SK-N-SH (cell line): ENCODE measurements around the gene PIN1. TPM values are rescaled to one million over a fixed set of nuclear protein-coding genes. Genes with fewer than 3 reads are reported as not detected.

Experiments
- CTCF ChIA-PET: fragments of 300-600, 350-600 bp; formaldehyde crosslinking; extraction: SDS; loops from one replicate; lab custom pipeline; 2021; lab: Yijun Ruan, JAX
- POLR2A ChIA-PET: fragments of 350-600 bp; sonication (Branson Sonifier 250); formaldehyde crosslinking; extraction: SDS; loops from one replicate; lab custom pipeline; 2020; ENCODE audit warnings: antibody characterized with exemption, inconsistent platforms; lab: Yijun Ruan, JAX
- DNase-seq: peaks from one replicate; pipeline ENCODE4 v3.0.0; 2012
- H2AFZ ChIP-seq: fragments of 200-600 bp; sonication (generic); 2 replicates; pipeline ENCODE4 v1.8.1; 2016; ENCODE audit warnings: antibody characterized with exemption, mild to moderate bottlenecking, low read depth
- H3F3A ChIP-seq: fragments of 200-600 bp; sonication (generic); replicated peaks from 2 replicates; pipeline ENCODE3; 2016; ENCODE audit warnings: antibody characterized with exemption, mild to moderate bottlenecking; ENCODE audit not compliant: insufficient read depth
- H3K27ac ChIP-seq, 2 experiments: fragments of 200-500 bp in 1 of 2; fragments of 200-600 bp in 1 of 2; sonication (Bioruptor generic) in 1 of 2; sonication (generic), shearing (Covaris generic) in 1 of 2; 2 replicates each; pipeline versions ENCODE4 v1.5.1 to v1.6.1; 2014 to 2016; ENCODE audit warnings: low read depth in 2 of 2, inconsistent platforms in 1 of 2, low read length in 1 of 2, mild to moderate bottlenecking in 1 of 2, mixed read lengths in 1 of 2
- H3K27me3 ChIP-seq: fragments of 200-600 bp; sonication (generic), shearing (Covaris generic); 2 replicates; pipeline ENCODE4 v1.6.1; 2016; ENCODE audit warnings: mixed run types; ENCODE audit not compliant: insufficient read depth
- H3K36me3 ChIP-seq, 2 experiments: fragments of 200-500 bp in 1 of 2; fragments of 200-600 bp in 1 of 2; sonication (Bioruptor generic) in 1 of 2; sonication (generic) in 1 of 2; replicated peaks in 1 of 2; 2 replicates each; pipeline versions ENCODE3 to v1.5.1; 2014 to 2016; ENCODE audit warnings: low read length in 1 of 2, mild to moderate bottlenecking in 1 of 2; ENCODE audit not compliant: insufficient read depth in 2 of 2, control insufficient read depth in 1 of 2
- H3K4me1 ChIP-seq, 2 experiments: fragments of 200-500 bp in 1 of 2; fragments of 200-600 bp in 1 of 2; sonication (Bioruptor generic) in 1 of 2; sonication (generic), shearing (Covaris generic) in 1 of 2; 2 replicates each; pipeline versions ENCODE4 v1.5.1 to v1.6.1; 2014 to 2016; ENCODE audit warnings: low read depth in 1 of 2, low read length in 1 of 2, mixed run types in 1 of 2; ENCODE audit not compliant: insufficient read depth in 2 of 2, control insufficient read depth in 1 of 2
- H3K4me2 ChIP-seq: fragments of 200-600 bp; sonication (generic), shearing (Covaris generic); 2 replicates; pipeline ENCODE4 v1.6.1; 2017; ENCODE audit warnings: mixed run types
- H3K4me3 ChIP-seq, 2 experiments: fragments of 200-500 bp in 1 of 2; fragments of 200-600 bp in 1 of 2; sonication (Bioruptor generic) in 1 of 2; sonication (generic), shearing (Covaris generic) in 1 of 2; 2 replicates each; pipeline versions ENCODE4 v1.5.1 to v1.8.1; 2014 to 2016; ENCODE audit warnings: low read depth in 2 of 2, inconsistent platforms in 1 of 2, low read length in 1 of 2, mild to moderate bottlenecking in 1 of 2, mixed read lengths in 1 of 2, moderate library complexity in 1 of 2
- H3K79me2 ChIP-seq: fragments of 200-600 bp; sonication (generic); 2 replicates; pipeline ENCODE4 v1.8.1; 2017; ENCODE audit warnings: mild to moderate bottlenecking; ENCODE audit not compliant: insufficient read depth
- H3K9ac ChIP-seq: fragments of 200-600 bp; sonication (generic); 2 replicates; pipeline ENCODE4 v1.6.1; 2017; ENCODE audit warnings: mixed run types
- H3K9me2 ChIP-seq: fragments of 200-600 bp; sonication (generic); 2 replicates; pipeline ENCODE4 v1.6.1; 2017; ENCODE audit warnings: mixed run types
- H3K9me3 ChIP-seq: fragments of 200-600 bp; sonication (generic); 2 replicates; pipeline ENCODE4 v1.6.1; 2017; ENCODE audit warnings: mixed run types, mild to moderate bottlenecking, moderate library complexity
- H4K20me1 ChIP-seq: fragments of 200-600 bp; sonication (generic); 2 replicates; pipeline ENCODE4 v1.6.1; 2017; ENCODE audit warnings: mild to moderate bottlenecking, mixed run types; ENCODE audit not compliant: insufficient read depth
- CTCF ChIP-seq: fragments of 200-600 bp; sonication (generic); IDR thresholded peaks from 2 replicates; pipeline ENCODE4 v1.6.1; 2017; ENCODE audit warnings: antibody characterized with exemption, mild to moderate bottlenecking, moderate library complexity
- FOXM1 ChIP-seq: IDR thresholded peaks from 2 replicates; pipeline ENCODE4 v1.4.0; 2012; ENCODE audit warnings: low read depth, mild to moderate bottlenecking
- IRF3 ChIP-seq: fragments of 150-350 bp; IDR thresholded peaks from 2 replicates; pipeline ENCODE4 v1.6.1; 2016; ENCODE audit warnings: mild to moderate bottlenecking, low read depth, low read length
- MXI1 ChIP-seq: IDR thresholded peaks from 2 replicates; pipeline ENCODE4 v1.6.1; 2012; ENCODE audit warnings: mild to moderate bottlenecking, low read depth, low read length, improper control_type of control experiment
- NFIC ChIP-seq: IDR thresholded peaks from 2 replicates; pipeline ENCODE4 v1.4.0; 2012; ENCODE audit warnings: borderline replicate concordance
- RAD21 ChIP-seq: IDR thresholded peaks from 2 replicates; pipeline ENCODE4 v1.6.1; 2012; ENCODE audit warnings: mild to moderate bottlenecking, low read length
- RCOR1 ChIP-seq: fragments of 150-350 bp; IDR thresholded peaks from 2 replicates; pipeline ENCODE4 v1.6.1; 2017; ENCODE audit warnings: antibody characterized with exemption, low read length
- REST ChIP-seq: IDR thresholded peaks from 2 replicates; pipeline ENCODE4 v1.6.1; 2012; ENCODE audit warnings: mild to moderate bottlenecking, low read depth, low read length, moderate library complexity
- RFX5 ChIP-seq: IDR thresholded peaks from 2 replicates; pipeline ENCODE4 v1.6.1; 2012; ENCODE audit warnings: mild to moderate bottlenecking, improper control_type of control experiment, low read length
- TCF12 ChIP-seq: IDR thresholded peaks from 2 replicates; pipeline ENCODE4 v1.4.0; 2012
- TEAD4 ChIP-seq: IDR thresholded peaks from 2 replicates; pipeline ENCODE4 v1.4.0; 2012; ENCODE audit warnings: mild to moderate bottlenecking, borderline replicate concordance; ENCODE audit not compliant: insufficient read depth
- USF1 ChIP-seq: IDR thresholded peaks from 2 replicates; pipeline ENCODE4 v1.4.0; 2012; ENCODE audit warnings: low read depth, borderline replicate concordance
- WGBS: methylation state at CpG from one replicate; pipeline ENCODE4 v1.1.6; 2017; ENCODE audit warnings: low lambda C conversion rate; 5-methylcytosine and 5-hydroxymethylcytosine counted together
- polyA plus RNA-seq, 3 experiments: library from polyadenylated mRNA; depleted of rRNA; stranded (reverse); fragments of >200 nt; gene quantifications; 2 replicates each; pipeline ENCODE4 v1.2.3, GENCODE V29; 2012

Gene PIN1
- polyA plus RNA-seq, 1 of the 3 experiments (the other 2 are of a cell fraction) = 148 TPM

- TF ChIP-seq CTCF = no peak
- no peak for TF ChIP-seq USF1
- no peak for TF ChIP-seq MXI1
- no peak for TF ChIP-seq RAD21
- TF ChIP-seq RCOR1 = no peak
Observed at GRCh38 chr19:9881720-9882119, 46.6 kb downstream of the PIN1 start (continued).

GRCh38 chr19:9883231-9883758 lies 48.2 kb downstream of the PIN1 start:
- H3K4me1 ChIP-seq = no peaks in the 10 kb centered on the region; a peak in 1 of 4 replicates
- H3K27me3 ChIP-seq = no peaks in the 10 kb centered on the region
- no peak overlapping the region for H2AFZ ChIP-seq
- no peak overlapping the region for H3K4me2 ChIP-seq
- no peak overlapping the region for H3K9ac ChIP-seq
- H3K36me3 ChIP-seq = no peaks in the 10 kb centered on the region
- H3K4me3 ChIP-seq = no peak overlapping the region
- no peak for DNase-seq
- ChIA-PET POLR2A (interaction anchor here (0.6 kb wide), 1 partner anchor 14 kb away, joined by 3 read pairs; no protein-coding TSS in a partner anchor), CTCF (interaction anchor here (0.6 to 1.0 kb wide), 2 partner anchors 33 to 41 kb away, joined by 3 read pairs; no protein-coding TSS in a partner anchor)
- WGBS = 69% methylated on average over 6 of the region's 10 CpGs
- no peaks in the 10 kb centered on the region for H3K9me3 ChIP-seq
- H3F3A ChIP-seq = no peaks in the 10 kb centered on the region
- no peaks in the 10 kb centered on the region for H4K20me1 ChIP-seq
- no peaks in the 10 kb centered on the region for H3K9me2 ChIP-seq
- no peaks in the 10 kb centered on the region for H3K79me2 ChIP-seq
- H3K27ac ChIP-seq = no peak overlapping the region
- TF ChIP-seq FOXM1 = no peak
- no peak for TF ChIP-seq TEAD4
- TF ChIP-seq RFX5 = no peak
- TF ChIP-seq IRF3 = no peak
- no peak for TF ChIP-seq REST
- no peak for TF ChIP-seq CTCF
- no peak for TF ChIP-seq TCF12
- no peak for TF ChIP-seq NFIC
